Measurements from ENCODE around the gene YTHDF1. TPM values are rescaled to one million over a fixed set of nuclear protein-coding genes. Genes with fewer than 3 reads are reported as not detected.

YTHDF1 gene
- total RNA-seq, 1 experiment from 2014 or later, result 85.4 TPM

GRCh38 chr20:63262836-63263235 lies 46.9 kb upstream of the YTHDF1 start:
- Histone ChIP-seq H3K4me2 (ENCODE audit: insufficient read depth, insufficient read length, low read length) (no peak overlapping the region), H3K9me3 (ENCODE audit: control insufficient read depth, low read depth, low read length) (no peaks in the 10 kb centered on the region), H3K79me2 (ENCODE audit: insufficient read depth, low read length) (no peaks in the 10 kb centered on the region), H2BK5ac (ENCODE audit: insufficient read length, low read length) (no peak overlapping the region), H2AK5ac (ENCODE audit: insufficient read length, low read length) (no peak overlapping the region), H2BK12ac (ENCODE audit: insufficient read length, low read depth, low read length) (no peak overlapping the region), H3K4me1 (ENCODE audit: insufficient read depth, low read length) (no peaks in the 10 kb centered on the region; the same call in 1 of the 2 replicates), H3K23me2 (ENCODE audit: insufficient read length, low read depth, low read length, poor library complexity, severe bottlenecking) (no peaks in the 10 kb centered on the region), H4K20me1 (ENCODE audit: control insufficient read depth, insufficient read depth, insufficient read length) (no peaks in the 10 kb centered on the region), H3K56ac (ENCODE audit: insufficient read length, low read depth, low read length) (no peak overlapping the region), H2BK15ac (ENCODE audit: low read depth, low read length) (no peak overlapping the region), H3K27ac (ENCODE audit: insufficient read length, low read depth, low read length) (no peak overlapping the region), H2BK20ac (ENCODE audit: low read depth, low read length, poor library complexity, severe bottlenecking) (no peak overlapping the region), H3K79me1 (ENCODE audit: insufficient read depth, low read depth, low read length, poor library complexity, severe bottlenecking) (no peaks in the 10 kb centered on the region), H3K27me3 (ENCODE audit: insufficient read depth, low read length) (no peaks in the 10 kb centered on the region), H3K23ac (ENCODE audit: insufficient read length, low read depth, low read length) (no peak overlapping the region), H3K18ac (ENCODE audit: insufficient read length, low read depth, low read length) (no peak overlapping the region), H2AFZ (ENCODE audit: low read length) (no peak overlapping the region), H3K14ac (ENCODE audit: insufficient read depth, low read length) (no peak overlapping the region), H3T11ph (ENCODE audit: low read length) (no peak overlapping the region), H4K8ac (replicated peaks; ENCODE audit: insufficient read length, low read depth, low read length) (no peak overlapping the region), H4K5ac (ENCODE audit: insufficient read length, low read depth, low read length) (no peak overlapping the region), H2BK120ac (ENCODE audit: low read depth, low read length, poor library complexity, severe bottlenecking) (no peak overlapping the region), H3K9ac (ENCODE audit: extremely low read depth, insufficient read length, low read length) (no peak overlapping the region), H4K91ac (ENCODE audit: insufficient read length, low read depth, low read length) (no peak overlapping the region), H3K4ac (ENCODE audit: low read depth, low read length) (no peak overlapping the region)
- H3K27ac Mint-ChIP-seq, result no peak overlapping the region
- H3K4me3 Mint-ChIP-seq, result no peak overlapping the region; a peak in 1 of 5 replicates
- H3K36me3 Mint-ChIP-seq (ENCODE audit: insufficient read depth in 1 of 3, low read depth in 3 of 3), result no peaks in the 10 kb centered on the region
- H3K4me1 Mint-ChIP-seq, result peaks cover 4 to 24% of the 10 kb centered on the region in 2 experiments; a peak in 3 of 4 replicates
- H3K27me3 Mint-ChIP-seq (ENCODE audit: low read depth), result peaks cover 17% of the 10 kb centered on the region
- H3K9me3 Mint-ChIP-seq, result no peaks in the 10 kb centered on the region
- no peak for DNase-seq
- no CpG with 5 or more reads among the region's 9 CpGs for WGBS (ENCODE audit: extremely low coverage, insufficient read length, low lambda C conversion rate)
- TF ChIP-seq CTCF (conservative IDR thresholded peaks at IDR 0.05), result no peak
